HG03460 (cell line): ENCODE results near the gene PARK7.
"Not testable (repeated sequence)": the region's sequence is repeated elsewhere in the genome, so short reads cannot be mapped to it uniquely, and the experiment has no call there.

Experiments
- ATAC-seq: cut with Tn5 transposase; IDR thresholded peaks from one replicate; pipeline ENCODE4 v1.9.1; 2021; ENCODE audit not compliant: unreplicated experiment

PARK7 gene

DNA sequence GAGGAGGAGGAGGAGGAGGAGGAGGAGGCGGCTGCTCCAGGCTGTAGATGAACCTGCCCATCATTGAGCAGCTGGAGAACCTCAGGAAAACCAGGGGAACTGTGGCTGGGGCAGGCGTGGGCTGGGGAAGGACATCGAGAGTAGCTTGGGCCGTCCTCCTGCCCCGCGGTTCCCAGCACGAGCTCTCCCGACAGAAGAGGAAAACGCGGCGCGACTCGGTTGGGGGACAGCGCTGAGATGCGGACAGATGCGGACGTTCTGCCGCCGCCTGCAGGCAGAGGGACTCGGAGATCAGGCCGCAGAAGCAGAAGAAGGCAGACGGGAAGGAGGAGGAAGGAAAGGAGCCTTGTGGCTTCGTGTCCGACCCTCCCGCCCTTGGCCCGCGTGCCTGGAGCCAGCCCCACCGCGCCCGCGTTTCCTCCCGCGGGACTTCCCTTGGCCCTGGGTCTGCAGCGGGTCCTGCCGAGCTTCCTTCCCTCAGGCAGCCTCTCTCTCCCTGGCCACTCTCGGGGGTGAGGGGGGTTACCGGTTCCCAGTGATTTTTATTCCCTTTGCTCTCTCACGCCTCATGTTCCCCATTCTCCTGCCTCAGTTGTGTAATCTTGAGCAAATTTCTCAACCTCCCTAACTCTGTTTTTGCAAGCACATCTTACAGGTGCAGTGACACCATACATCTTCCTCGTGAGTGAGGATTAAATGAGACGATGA, 19.1 kb upstream of the PARK7 start:
- ATAC-seq = no peak

DNA sequence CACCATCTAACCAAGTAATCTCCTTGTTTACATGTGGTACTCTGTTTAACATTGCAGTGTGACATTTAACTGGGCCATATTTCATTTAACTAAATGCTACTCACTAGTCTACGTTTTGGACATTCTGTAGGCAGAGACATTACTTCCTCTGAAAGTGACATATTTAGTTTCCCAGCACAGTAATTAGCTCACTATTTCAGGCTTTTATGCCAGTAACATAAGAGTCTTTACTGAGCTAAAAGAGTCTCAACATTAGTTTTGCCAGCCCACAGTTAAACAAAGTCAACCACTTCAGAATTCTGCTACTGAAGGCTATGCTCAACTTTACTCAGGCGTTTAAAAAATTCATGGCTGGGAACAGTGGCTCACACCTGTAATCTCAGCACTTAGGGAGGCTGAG, 18.3 kb upstream of the PARK7 start:
- ATAC-seq = no peak

DNA sequence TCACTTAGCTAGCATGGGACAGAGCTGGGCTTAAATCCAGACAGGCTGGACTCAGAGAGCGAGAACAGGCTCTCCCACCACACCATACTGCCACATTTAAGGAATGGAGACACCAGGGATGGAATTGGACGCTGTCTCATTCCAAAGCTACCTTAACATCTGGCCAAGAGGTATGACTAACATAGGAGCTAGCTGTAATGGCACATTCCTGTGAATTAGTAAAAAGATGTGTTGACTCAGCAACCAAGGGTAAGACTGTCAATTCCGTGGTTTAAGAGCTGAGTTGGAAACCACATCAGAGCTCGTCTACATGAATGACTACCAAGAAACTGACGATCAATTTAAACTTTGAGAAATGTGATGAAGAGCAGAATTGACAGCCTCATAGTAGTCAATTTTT, 12.6 kb upstream of the PARK7 start:
- ATAC-seq = no peak

DNA sequence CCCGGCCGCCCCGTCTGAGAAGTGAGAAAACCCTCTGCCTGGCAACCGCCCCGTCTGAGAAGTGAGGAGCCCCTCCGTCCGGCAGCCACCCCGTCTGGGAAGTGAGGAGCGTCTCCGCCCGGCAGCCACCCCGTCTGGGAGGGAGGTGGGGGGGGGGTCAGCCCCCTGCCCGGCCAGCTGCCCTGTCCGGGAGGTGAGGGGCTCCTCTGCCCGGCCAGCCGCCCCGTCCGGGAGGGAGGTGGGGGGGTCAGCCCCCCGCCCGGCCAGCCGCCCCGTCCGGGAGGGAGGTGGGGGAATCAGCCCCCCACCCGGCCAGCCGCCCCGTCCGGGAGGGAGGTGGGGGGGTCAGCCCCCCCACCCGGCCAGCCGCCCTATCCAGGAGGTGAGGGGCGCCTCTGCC, 8.7 kb upstream of the PARK7 start:
- not testable (repeated sequence) for ATAC-seq

DNA sequence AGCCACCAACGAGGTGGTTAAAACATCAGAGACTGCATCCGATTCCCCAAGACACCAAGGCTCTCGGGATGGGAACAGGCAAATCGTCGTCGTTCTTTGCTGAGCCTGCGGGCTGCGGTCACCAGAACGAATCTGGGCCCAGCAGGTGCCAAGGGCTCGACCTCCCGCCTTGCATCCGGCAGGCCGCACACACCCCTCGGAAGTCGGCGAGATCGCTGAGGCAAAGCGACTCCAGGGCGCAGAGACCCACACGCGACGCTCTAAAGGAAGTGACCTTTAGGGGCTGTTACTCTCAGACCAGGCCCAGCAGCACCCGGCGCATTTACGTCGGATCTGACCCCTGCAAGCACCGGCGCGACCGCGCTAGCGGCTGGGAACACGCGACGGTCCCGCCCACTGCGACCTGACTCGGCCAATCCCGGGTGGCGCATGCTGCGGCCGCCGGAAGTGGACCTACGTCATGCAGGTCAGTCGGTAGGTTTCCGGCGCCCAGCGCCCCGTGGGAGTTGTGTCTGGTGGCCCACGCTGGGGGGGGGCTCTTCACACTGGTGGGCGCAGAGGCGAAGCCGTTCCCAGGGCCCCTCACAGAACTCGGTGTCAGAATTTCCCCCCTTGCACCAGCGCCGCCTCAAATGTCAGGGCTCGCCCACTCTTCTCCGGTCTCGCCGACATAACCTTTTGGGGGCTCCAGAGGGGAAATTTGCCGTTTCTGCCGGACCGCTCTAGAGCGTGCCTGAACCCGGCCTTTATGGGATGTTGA, 7.5 kb upstream of the PARK7 start:
- ATAC-seq = peak; percentile 97

DNA sequence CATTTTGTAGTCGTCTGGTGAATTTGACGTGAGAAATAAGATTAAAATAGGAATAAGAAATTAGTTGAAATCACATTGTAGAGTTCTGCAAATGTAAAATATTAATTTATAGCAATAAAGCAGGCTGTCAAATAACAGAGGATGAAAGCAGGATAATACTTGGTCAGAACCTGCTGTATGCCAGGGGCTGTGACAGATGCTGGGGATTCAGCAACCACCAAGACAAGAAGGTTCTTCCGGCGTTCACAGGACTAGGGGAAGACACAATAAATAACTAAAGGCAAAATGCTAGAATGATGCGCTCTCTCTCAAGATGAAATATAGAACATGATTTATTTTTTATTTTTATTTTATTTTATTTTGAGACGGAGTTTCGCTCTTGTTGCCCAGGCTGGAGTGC, 6.8 kb upstream of the PARK7 start:
- ATAC-seq = no peak

DNA sequence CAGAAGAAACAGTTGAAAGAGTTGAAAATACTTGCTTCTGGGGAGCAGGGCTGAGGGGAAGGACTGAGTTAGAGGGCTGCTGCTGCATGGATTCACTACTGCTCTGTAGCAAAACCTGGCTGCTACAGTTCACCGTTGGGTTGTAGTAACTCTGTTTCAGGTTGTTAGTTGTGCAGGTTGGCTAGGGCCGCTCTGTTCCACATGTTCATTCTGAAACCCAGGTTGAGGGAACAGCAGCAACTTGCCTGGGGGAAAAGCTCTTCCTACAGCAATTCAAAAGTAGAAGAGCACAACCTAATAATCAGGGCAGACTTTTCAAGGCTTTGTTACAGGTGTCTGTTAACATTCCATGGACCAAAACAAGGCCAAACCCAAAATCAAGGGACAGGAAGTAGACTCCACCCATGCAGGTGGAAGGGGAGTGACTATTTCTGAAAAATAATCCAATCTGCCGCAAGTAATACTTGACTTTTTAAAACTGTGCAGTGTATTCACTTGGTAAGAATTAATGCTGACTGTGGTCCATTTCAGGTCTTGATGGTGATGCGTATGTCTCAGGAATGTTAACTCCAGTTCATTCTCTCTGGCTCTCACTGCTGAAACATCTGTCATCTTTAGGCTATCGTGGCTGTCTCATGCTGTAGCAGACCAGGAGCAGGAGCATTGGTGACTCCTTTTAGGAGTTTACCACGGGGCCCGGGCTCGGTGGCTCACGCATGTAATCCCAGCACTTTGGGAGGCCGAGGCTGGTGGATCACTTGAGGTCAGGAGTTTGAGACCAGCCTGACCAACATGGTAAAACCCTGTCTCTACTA, 5.1 kb upstream of the PARK7 start:
- no peak for ATAC-seq

DNA sequence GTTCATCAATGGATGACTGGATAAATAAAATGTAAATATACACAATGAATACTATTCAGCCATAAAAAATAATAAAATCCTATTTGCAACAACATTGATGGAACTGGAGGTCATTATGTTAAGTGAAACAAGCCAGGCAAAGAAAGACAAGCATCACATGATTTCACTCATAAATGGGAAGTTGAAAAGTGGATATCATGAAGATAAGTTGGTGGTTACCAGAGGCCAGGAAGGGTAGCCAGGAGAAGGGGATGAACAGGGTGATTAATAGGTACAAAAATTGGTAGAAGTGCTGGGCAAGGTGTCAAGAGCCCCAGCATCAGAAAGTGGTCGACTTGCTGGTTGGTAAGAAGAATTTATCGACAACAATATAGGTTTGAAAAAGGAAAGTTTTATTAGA, 1.3 kb upstream of the PARK7 start:
- no peak for ATAC-seq

DNA sequence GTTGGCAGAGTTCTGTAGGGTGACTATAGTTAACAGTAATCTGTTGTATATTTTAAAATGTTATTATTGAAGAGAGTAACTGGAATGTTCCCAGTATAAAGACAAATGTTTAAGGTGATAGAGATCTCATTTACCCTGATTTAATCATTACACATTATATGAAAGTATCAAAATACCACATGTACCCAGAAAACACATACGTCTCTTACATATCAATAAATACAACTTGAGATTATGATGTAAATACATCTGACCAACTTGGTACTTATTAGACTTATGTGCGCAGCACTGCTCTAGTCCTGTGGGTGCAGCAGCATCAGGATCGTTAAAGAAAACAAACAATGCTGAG, 670 bp upstream of the PARK7 start:
- no peak for ATAC-seq

DNA sequence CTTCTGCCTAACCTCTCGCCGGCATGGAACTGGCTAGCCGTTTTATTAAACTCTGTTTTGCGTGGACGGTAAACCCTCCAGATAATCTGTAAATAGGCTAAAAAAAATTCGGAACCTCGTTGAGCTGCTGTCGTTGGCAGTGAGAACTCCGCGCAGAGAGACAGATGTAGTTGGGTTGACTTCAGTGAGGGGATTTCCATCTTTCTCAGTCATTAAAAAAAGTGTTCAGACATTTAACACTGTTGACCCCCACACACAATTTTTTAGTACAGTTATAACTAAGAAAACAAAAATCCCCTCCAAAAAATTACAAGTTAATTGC, 464 bp downstream of the PARK7 start:
- ATAC-seq = peak; percentile 5

DNA sequence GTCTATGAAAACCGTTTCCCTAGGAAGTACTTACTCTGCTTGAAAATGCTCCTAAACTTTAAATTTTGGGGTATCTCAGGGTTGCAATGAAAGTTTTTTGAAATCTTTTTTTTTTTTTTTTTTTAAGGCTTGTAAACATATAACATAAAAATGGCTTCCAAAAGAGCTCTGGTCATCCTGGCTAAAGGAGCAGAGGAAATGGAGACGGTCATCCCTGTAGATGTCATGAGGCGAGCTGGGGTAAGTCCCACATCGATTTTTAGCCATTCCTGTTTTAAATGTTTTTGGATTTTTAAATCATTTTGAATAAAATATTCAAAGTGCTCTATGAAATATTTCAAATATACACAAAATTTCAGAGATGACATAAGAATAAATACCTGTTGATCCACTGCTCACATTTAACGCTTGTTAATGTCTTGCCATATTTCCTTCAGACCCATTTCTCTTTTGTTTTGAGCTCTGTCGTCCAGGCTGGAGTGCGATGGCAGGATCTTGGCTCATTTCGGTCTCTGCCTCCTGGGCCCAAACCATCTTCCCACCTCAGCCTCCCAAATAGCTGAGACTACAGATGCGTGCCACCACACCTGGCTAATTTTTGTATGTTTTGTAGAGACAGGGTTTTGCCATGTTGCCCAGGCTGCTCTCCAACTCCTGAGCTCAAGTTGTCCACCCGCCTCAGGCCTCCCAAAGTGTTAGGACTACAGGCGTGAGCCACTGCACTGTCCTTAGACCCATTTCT, 1.3 kb downstream of the PARK7 start:
- ATAC-seq = no peak

DNA sequence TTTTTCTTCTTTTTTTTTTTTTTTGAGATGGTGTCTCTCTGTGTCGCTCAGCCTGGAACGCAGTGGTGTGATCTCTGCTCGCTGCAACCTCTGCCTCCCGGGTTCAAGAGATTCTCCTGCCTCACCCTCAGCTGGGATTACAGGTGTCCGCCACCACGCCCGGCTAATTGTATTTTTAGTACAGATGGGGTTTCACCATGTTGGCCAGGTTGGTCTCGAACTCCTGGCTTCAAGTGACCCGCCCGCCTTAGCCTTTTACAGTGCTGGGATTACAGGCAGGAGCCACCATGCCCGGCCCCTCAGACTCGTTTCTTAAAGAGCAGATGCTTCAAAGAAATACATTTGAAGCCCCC, 1.8 kb downstream of the PARK7 start:
- not testable (repeated sequence) for ATAC-seq

DNA sequence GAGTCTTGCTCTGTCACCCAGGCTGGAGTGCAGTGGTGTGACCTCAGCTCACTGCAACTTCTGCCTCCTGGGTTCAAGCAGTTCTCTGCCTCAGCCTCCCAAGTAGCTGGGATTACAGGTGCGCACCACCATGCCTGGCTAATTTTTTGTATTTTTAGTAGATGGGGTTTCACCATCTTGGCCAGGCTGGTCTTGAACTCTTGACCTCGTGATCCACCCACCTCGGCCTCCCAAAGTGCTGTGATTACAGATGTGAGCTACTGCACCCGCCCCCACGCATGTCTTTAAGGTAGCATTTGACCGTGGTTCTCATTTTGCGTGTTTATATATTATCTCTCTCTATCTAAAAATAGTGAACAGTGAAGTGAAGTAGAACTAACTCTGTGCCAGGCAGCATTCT, 2.3 kb downstream of the PARK7 start:
- ATAC-seq = not testable (repeated sequence)

DNA sequence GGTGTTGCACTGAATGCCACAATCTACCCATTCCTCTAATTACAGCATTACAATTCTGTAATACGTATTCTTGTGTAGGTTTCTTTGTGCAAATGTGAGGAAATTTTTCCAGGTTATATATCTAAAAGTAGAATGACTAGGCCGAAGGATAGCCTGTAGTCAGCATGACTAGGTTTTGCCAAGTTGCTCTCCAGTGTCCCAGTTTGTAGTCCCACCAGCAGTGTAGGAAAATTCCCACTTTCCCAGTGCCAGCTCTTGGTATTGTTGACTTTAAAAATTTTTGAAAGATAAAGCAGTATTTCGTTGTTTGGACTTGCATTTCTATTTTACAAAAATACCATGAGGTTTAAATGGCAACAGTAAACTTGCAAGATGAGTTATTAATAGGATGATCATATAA, 3.0 kb downstream of the PARK7 start:
- ATAC-seq = no peak

DNA sequence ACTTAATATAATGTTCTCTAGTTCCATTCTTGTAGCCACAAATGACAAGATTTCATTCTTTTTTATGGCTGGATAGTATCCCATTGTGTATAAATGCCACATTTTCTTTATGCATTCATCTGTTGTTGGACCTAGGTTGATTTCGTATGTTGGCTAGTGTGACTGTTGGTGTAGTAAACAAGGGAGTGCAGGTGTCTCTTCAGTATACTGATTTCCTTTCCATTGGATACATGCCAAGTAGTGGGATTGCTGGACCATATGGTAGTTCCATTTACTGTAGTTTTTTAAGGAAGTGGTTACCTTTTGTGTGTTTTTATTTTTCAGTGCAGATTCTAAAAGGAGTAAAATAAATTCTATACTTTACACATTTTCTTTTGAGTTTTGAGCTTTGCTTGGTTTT, 5.7 kb downstream of the PARK7 start:
- ATAC-seq = no peak

DNA sequence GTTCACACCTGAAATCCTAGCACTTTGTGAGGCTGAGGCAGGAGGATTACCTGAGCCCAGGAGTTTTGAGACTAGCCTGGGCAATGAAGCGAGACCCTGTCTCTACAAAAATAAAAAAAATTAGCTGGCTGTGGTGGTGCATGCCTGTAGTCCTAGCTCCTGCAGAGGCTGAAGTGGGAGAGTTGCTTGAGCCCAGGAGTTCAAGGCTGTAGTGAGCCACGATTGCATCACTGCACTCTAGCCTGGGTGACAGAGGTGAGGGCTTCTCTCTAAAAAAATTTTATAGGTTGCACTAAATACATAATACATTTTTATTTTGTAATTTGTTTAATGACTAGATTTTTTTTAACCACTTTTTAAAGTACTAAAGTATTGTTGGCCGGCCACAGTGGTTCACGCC, 6.1 kb downstream of the PARK7 start:
- ATAC-seq = no peak

DNA sequence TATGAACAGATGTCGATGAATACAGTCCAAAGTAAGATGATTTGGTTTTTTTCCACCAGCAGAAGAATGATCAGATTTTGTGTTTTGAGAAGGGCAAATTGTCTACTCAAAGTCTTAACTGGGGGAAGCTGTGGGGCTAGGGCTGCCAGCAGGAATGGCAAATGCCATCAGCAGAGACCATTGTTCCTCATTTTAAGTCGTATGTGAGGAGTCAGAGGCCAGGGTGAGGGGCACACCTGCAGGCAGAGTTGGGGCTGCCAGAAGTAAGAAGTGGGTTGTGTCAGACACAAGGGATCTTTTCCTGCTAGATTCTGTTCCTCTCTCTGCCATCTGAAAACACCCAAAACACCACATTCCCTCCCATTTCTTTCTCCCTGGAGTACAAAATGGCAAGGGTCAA, 8.7 kb downstream of the PARK7 start:
- ATAC-seq = no peak

DNA sequence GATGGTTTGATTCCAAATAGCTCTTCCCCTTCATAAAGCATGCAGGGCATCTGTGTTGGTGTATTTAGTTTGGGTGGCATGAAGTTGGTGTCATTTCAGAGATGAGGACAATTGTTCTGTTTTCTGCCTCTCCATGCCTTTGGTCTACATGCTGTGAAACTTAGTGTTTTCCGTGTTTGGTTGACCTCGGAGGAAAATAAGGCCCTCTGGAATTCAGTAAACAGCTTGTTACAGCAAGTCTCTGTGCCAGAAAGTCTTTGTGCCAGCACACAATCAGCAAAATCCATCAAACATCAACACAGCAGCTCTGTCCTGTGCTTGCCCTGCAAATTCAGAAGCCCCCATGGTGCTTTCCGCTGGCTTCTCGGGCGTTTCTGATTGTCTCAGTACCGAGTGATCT, 9.5 kb downstream of the PARK7 start:
- no peak for ATAC-seq

DNA sequence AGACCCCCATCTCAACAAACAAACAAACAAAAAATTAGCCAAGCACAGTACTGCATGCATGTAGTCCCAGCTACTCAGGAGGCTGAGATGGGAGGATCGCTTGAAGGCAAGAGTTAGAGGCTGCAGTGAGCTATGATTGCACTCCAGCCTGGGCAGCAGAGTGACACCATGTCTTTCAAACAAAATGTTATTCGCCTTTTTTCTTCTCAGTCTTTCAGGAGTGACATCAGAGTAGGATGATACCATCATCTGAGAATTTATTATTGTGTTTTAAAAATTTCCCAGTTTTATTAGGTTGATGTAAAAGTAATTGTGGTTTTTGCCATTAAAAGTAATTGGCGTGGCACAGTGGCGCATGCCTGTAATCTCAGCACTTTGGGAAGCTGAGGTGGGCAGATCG, 10.8 kb downstream of the PARK7 start:
- ATAC-seq = no peak

DNA sequence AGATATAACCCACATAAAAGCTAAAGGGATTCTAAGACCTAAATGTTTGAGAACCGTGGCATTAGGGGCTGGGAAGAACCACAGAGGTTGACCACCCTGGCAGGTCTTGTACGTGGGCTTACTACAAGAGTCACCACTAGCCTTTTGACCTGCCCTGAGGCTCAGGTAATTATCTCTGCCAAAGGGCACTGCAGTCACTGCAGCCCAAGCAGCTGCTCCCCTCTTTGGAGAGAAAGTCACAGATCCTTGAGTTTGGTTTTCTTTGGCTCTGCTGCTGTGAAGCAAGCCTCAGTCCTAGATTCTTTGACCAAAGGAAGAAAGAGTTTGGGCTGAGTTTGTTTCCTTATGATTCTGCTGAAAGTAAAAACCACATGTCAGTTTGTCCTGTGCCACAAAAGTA, 11.6 kb downstream of the PARK7 start:
- ATAC-seq = no peak

DNA sequence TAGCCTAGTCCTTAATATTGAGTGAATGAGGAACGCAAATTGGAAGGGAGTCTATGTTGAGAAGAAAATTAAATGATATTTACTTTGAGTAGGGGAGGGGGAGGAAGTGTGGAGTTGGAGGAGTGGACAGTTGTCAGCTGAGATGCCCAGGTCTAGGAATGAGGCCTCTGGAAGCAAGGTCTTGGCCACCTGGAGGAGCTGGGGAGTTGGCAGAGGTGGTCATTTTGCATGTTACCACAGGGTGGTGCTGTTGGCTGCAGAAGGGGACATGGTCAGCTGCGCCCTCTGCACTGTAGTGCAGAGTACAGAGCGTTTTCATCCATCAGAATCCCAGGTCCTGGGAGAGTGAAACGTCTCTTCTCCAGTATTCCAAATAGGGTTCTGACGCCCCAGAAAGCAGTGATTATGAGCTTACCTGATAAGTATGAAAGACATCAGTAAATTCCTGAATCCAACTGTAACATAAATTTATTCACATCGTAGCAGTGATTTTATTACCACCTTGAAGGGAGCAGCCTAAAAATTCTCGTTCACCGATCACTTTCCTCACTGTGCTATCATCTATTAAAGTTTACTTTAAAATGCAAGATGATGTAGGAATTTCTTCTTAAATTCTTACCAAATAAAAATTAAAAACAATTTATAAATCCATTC, 13.8 kb downstream of the PARK7 start:
- no peak for ATAC-seq
